H1 (cell line): Measurements from ENCODE around the gene SCN2B. TPM values are rescaled to one million over a fixed set of nuclear protein-coding genes. Genes with fewer than 3 reads are reported as not detected.

Experiments
- CTCF ChIA-PET: fragments of 300-600 bp; sonication (Branson Sonifier 250); formaldehyde crosslinking; loops from one replicate; lab custom pipeline; 2021; ENCODE audit not compliant: partially characterized antibody; lab: Charles Lee
- POLR2A ChIA-PET: fragments of 300-600 bp; sonication (Branson Sonifier 250); formaldehyde crosslinking; loops from one replicate; lab custom pipeline; 2021; ENCODE audit warnings: inconsistent platforms; ENCODE audit not compliant: partially characterized antibody; lab: Charles Lee
- DNase-seq, 2 experiments: peaks; one replicate each; pipeline versions ENCODE4 v3.0.0 to v3.0.0-alpha.2; 2010 to 2022; ENCODE audit warnings: low spot score in 2 of 2, low read depth in 1 of 2, mixed read lengths in 1 of 2
- FAIRE-seq: peaks from 2 replicates; lab custom pipeline; 2011; peaks lifted over from hg19 to GRCh38; lab: Jason Lieb, UNC
- H2AFZ ChIP-seq: 2 replicates; pipeline ENCODE4 v1.8.1; 2012; ENCODE audit warnings: low read length, inconsistent platforms
- H2AK5ac ChIP-seq: 2 replicates; pipeline ENCODE4 v1.6.1; 2013; ENCODE audit warnings: low read depth, low read length
- H2BK120ac ChIP-seq: replicated peaks from 2 replicates; pipeline ENCODE3; 2013; ENCODE audit warnings: low read depth, low read length, inconsistent platforms
- H2BK12ac ChIP-seq: 2 replicates; pipeline ENCODE4 v1.6.1; 2013; ENCODE audit warnings: low read depth, low read length
- H2BK15ac ChIP-seq: 2 replicates; pipeline ENCODE4 v1.6.1; 2013; ENCODE audit warnings: low read length
- H2BK20ac ChIP-seq: 2 replicates; pipeline ENCODE4 v1.6.1; 2013; ENCODE audit warnings: low read length
- H2BK5ac ChIP-seq: 2 replicates; pipeline ENCODE4 v1.6.1; 2013; ENCODE audit warnings: low read depth, low read length
- H3K14ac ChIP-seq: 2 replicates; pipeline ENCODE4 v1.6.1; 2013; ENCODE audit warnings: inconsistent platforms; ENCODE audit not compliant: insufficient read length
- H3K18ac ChIP-seq: 2 replicates; pipeline ENCODE4 v1.6.1; 2013; ENCODE audit warnings: low read length; ENCODE audit errors: extremely low read depth
- H3K23ac ChIP-seq: 2 replicates; pipeline ENCODE4 v1.6.1; 2013; ENCODE audit warnings: inconsistent platforms; ENCODE audit not compliant: insufficient read length
- H3K23me2 ChIP-seq: 2 replicates; pipeline ENCODE4 v1.6.1; 2013; ENCODE audit warnings: low read depth, low read length
- H3K27ac ChIP-seq: 2 replicates; pipeline ENCODE4 v1.6.1; 2011; ENCODE audit warnings: low read depth, low read length, inconsistent platforms
- H3K27me3 ChIP-seq, 4 experiments: replicated peaks in 1 of 4; 1 replicate in 1 of 4; 2 replicates in 3 of 4; pipeline versions ENCODE4 v1.6.1 to v1.8.1; 2011 to 2013; ENCODE audit warnings: low read length in 3 of 4, mild to moderate bottlenecking in 3 of 4, inconsistent platforms in 2 of 4, mixed read lengths in 2 of 4, moderate library complexity in 1 of 4; ENCODE audit not compliant: control insufficient read depth in 3 of 4, insufficient read depth in 3 of 4; ENCODE audit errors: extremely low read depth in 1 of 4
- H3K36me3 ChIP-seq, 4 experiments: 2 replicates each; pipeline versions ENCODE4 v1.6.1 to v1.8.1; 2011 to 2013; ENCODE audit warnings: mild to moderate bottlenecking in 4 of 4, low read length in 3 of 4, moderate library complexity in 2 of 4, control low read depth in 1 of 4, inconsistent platforms in 1 of 4; ENCODE audit not compliant: insufficient read depth in 4 of 4, control insufficient read depth in 2 of 4
- H3K4ac ChIP-seq: replicated peaks from 2 replicates; pipeline ENCODE3; 2013; ENCODE audit warnings: low read length, low read depth, mixed read lengths, inconsistent platforms; ENCODE audit not compliant: insufficient read length
- H3K4me1 ChIP-seq, 4 experiments: replicated peaks in 1 of 4; 1 replicate in 1 of 4; 2 replicates in 3 of 4; pipeline versions ENCODE4 v1.6.1 to v1.8.1; 2011 to 2013; ENCODE audit warnings: low read length in 3 of 4, inconsistent platforms in 2 of 4, mixed read lengths in 1 of 4; ENCODE audit not compliant: insufficient read depth in 4 of 4, control insufficient read depth in 3 of 4
- H3K4me2 ChIP-seq, 2 experiments: 2 replicates each; pipeline versions ENCODE4 v1.6.1 to v1.8.1; 2011 to 2013; ENCODE audit warnings: low read depth in 2 of 2, low read length in 2 of 2, control low read depth in 1 of 2, inconsistent platforms in 1 of 2, mild to moderate bottlenecking in 1 of 2; ENCODE audit not compliant: insufficient read depth in 1 of 2
- H3K4me3 ChIP-seq, 4 experiments: fragments of 200-600, 300-600 bp in 1 of 4; sonication (generic), shearing (Covaris generic), sonication (Bioruptor Twin) in 1 of 4; 2 replicates each; pipeline versions ENCODE4 v1.5.1 to v1.8.1; 2011 to 2016; ENCODE audit warnings: low read length in 4 of 4, low read depth in 3 of 4, control low read depth in 2 of 4, inconsistent platforms in 2 of 4, mild to moderate bottlenecking in 2 of 4, mixed read lengths in 1 of 4, moderate library complexity in 1 of 4; ENCODE audit not compliant: insufficient read depth in 2 of 4; ENCODE audit errors: extremely low read depth in 1 of 4
- H3K56ac ChIP-seq: replicated peaks from 2 replicates; pipeline ENCODE3; 2013; ENCODE audit warnings: low read depth, mild to moderate bottlenecking, mixed read lengths, low read length, inconsistent platforms; ENCODE audit not compliant: insufficient read length
- H3K79me1 ChIP-seq: 2 replicates; pipeline ENCODE4 v1.6.1; 2013; ENCODE audit warnings: low read depth, low read length, control low read depth
- H3K79me2 ChIP-seq, 2 experiments: 2 replicates each; pipeline versions ENCODE4 v1.6.1 to v1.8.1; 2012 to 2013; ENCODE audit warnings: low read length in 2 of 2, mild to moderate bottlenecking in 2 of 2, inconsistent platforms in 1 of 2; ENCODE audit not compliant: insufficient read depth in 2 of 2, control insufficient read depth in 1 of 2
- H3K9ac ChIP-seq, 4 experiments: replicated peaks in 1 of 4; 1 replicate in 1 of 4; 2 replicates in 3 of 4; pipeline versions ENCODE4 v1.6.1 to v1.8.1; 2011 to 2013; ENCODE audit warnings: low read depth in 3 of 4, low read length in 3 of 4, control low read depth in 2 of 4, mild to moderate bottlenecking in 2 of 4, moderate library complexity in 2 of 4, inconsistent platforms in 1 of 4; ENCODE audit errors: extremely low read depth in 1 of 4
- H3K9me3 ChIP-seq, 2 experiments: 2 replicates each; pipeline versions ENCODE4 v1.6.1 to v1.8.1; 2012 to 2013; ENCODE audit warnings: mild to moderate bottlenecking in 2 of 2, moderate library complexity in 2 of 2, control low read depth in 1 of 2, inconsistent platforms in 1 of 2, low read depth in 1 of 2, low read length in 1 of 2, mixed read lengths in 1 of 2; ENCODE audit not compliant: insufficient read depth in 2 of 2
- H4K20me1 ChIP-seq, 2 experiments: replicated peaks in 1 of 2; 2 replicates each; pipeline versions ENCODE3 to v1.8.1; 2011 to 2013; ENCODE audit warnings: inconsistent platforms in 2 of 2, low read length in 2 of 2, mild to moderate bottlenecking in 1 of 2; ENCODE audit not compliant: insufficient read depth in 2 of 2, control insufficient read depth in 1 of 2
- H4K5ac ChIP-seq: 2 replicates; pipeline ENCODE4 v1.6.1; 2013; ENCODE audit warnings: low read length, low read depth, mixed read lengths, inconsistent platforms; ENCODE audit not compliant: insufficient read length
- H4K8ac ChIP-seq: 2 replicates; pipeline ENCODE4 v1.8.0; 2013; ENCODE audit warnings: mild to moderate bottlenecking, moderate library complexity, low read length, inconsistent platforms; ENCODE audit not compliant: insufficient read depth; ENCODE audit errors: extremely low read depth
- H4K91ac ChIP-seq: replicated peaks from 2 replicates; pipeline ENCODE3; 2013; ENCODE audit warnings: low read length, mixed read lengths, inconsistent platforms; ENCODE audit not compliant: insufficient read length
- BRCA1 ChIP-seq: IDR thresholded peaks from 2 replicates; pipeline ENCODE4 v1.6.1; 2012; ENCODE audit warnings: low read depth, low read length, improper control_type of control experiment
- CBX5 ChIP-seq: fragments of 300-800, 300-1000 bp; sonication (generic); IDR thresholded peaks from 2 replicates; pipeline ENCODE4 v1.7.1; 2016; ENCODE audit warnings: antibody characterized with exemption, low read length, low read depth
- E2F6 ChIP-seq: IDR thresholded peaks from 2 replicates; pipeline ENCODE4 v1.6.1; 2012; ENCODE audit warnings: inconsistent platforms
- GTF2F1 ChIP-seq: IDR thresholded peaks from 2 replicates; pipeline ENCODE4 v1.6.1; 2012; ENCODE audit warnings: low read depth, low read length, improper control_type of control experiment, borderline replicate concordance
- JUN ChIP-seq: IDR thresholded peaks from 2 replicates; pipeline ENCODE4 v1.6.1; 2011; ENCODE audit warnings: low read depth, mild to moderate bottlenecking, improper control_type of control experiment, low read length
- JUND ChIP-seq: IDR thresholded peaks from 2 replicates; pipeline ENCODE4 v1.6.1; 2011; ENCODE audit warnings: mild to moderate bottlenecking, improper control_type of control experiment, low read length
- POLR2A ChIP-seq, 2 experiments: IDR thresholded peaks; 1 replicate in 1 of 2; 2 replicates in 1 of 2; pipeline ENCODE4 v1.6.1; 2011; ENCODE audit warnings: low read depth in 2 of 2, low read length in 2 of 2, mild to moderate bottlenecking in 2 of 2; ENCODE audit errors: control extremely low read depth in 1 of 2
- RAD21 ChIP-seq, 2 experiments: IDR thresholded peaks in 1 of 2; conservative IDR thresholded peaks in 1 of 2; 2 replicates each; pipeline ENCODE4 v1.6.1; 2011; ENCODE audit warnings: low read depth in 2 of 2, low read length in 2 of 2, improper control_type of control experiment in 1 of 2, inconsistent platforms in 1 of 2, mild to moderate bottlenecking in 1 of 2, moderate library complexity in 1 of 2
- SP2 ChIP-seq: IDR thresholded peaks from 2 replicates; pipeline ENCODE4 v1.6.1; 2012; ENCODE audit warnings: mild to moderate bottlenecking, low read length, inconsistent platforms
- WGBS, 2 experiments: shearing (Covaris generic) in 1 of 2; methylation state at CpG; one replicate each; pipeline versions ENCODE4 v1.1.6 to v1.1.7; 2013 to 2015; ENCODE audit warnings: low lambda C conversion rate in 2 of 2, mixed read lengths in 2 of 2, inconsistent platforms in 1 of 2, low coverage in 1 of 2, missing lambda C conversion rate in 1 of 2; ENCODE audit not compliant: insufficient replicate concordance in 2 of 2, insufficient coverage in 1 of 2, insufficient read length in 1 of 2; ENCODE audit errors: extremely low coverage in 1 of 2, missing lambda C conversion rate in 1 of 2; 5-methylcytosine and 5-hydroxymethylcytosine counted together
- polyA plus RNA-seq, 7 experiments: library from polyadenylated mRNA; depleted of rRNA in 3 of 7; stranded (reverse) in 5 of 7; unstranded in 2 of 7; fragments of >200 nt in 5 of 7; fragments of 200-250 nt in 2 of 7; gene quantifications; 1 replicate in 5 of 7; 2 replicates in 1 of 7; 4 replicates in 1 of 7; pipeline versions ENCODE4 v1.2.1 to v1.2.3, GENCODE V29; 2011 to 2013; ENCODE audit warnings: missing spikeins in 2 of 7, mixed read lengths in 2 of 7
- total RNA-seq: library from RNA; stranded (reverse); fragmentation: NEBNext Ultra II Directional; extraction: Animal tissue kit (Norgen Biotek cat#: 25700); gene quantifications from 2 replicates; pipeline ENCODE4 v1.2.1, GENCODE V29; 2021
- TF ChIP-seq, protein P1 (sequence below): IDR thresholded peaks from 2 replicates; pipeline ENCODE4 v1.6.1; 2011; ENCODE audit warnings: low read length, improper control_type of control experiment

Gene SCN2B
- total and polyA plus RNA-seq, 2 of the 8 experiments (the other 6 are each of a cell fraction or from before 2014, with no cell fraction given): 0.14 to 0.24 TPM

GRCh38 chr11:118174006-118174567 is 2.4 kb downstream of the SCN2B start:
- Histone ChIP-seq H4K91ac (no peak overlapping the region), H4K20me1 (no peaks in the 10 kb centered on the region), H2AFZ (no peak overlapping the region), H3K23ac (no peak overlapping the region), H2BK120ac (no peak overlapping the region), H2BK12ac (0 out of 2 replicates have a peak overlapping the region, but pooled peaks have one; percentile 86), H3K14ac (no peak overlapping the region), H3K36me3 (no peaks in the 10 kb centered on the region), H4K5ac (no peak overlapping the region), H2BK5ac (no peak overlapping the region), H2BK15ac (peak overlapping the region; percentile 88; the same call in 1 of the 2 replicates), H3K4me3 (no peak overlapping the region), H3K27me3 (peaks cover 6 to 66% (median 59%) of the 10 kb centered on the region in 4 experiments), H3K27ac (no peak overlapping the region), H2BK20ac (no peak overlapping the region), H3K4ac (no peak overlapping the region), H3K4me2 (no peak overlapping the region; a peak in 1 of 4 replicates), H3K18ac (no peak overlapping the region), H3K79me2 (no peaks in the 10 kb centered on the region), H3K9ac (no peak overlapping the region), H3K9me3 (no peaks in the 10 kb centered on the region), H3K56ac (no peak overlapping the region), H3K4me1 (peaks cover 0 to 27% (median 15%) of the 10 kb centered on the region in 4 experiments), H3K23me2 (peaks cover 10% of the 10 kb centered on the region), H3K79me1 (no peaks in the 10 kb centered on the region), H2AK5ac (0 out of 2 replicates have a peak overlapping the region, but pooled peaks have one; percentile 17), H4K8ac (no peak overlapping the region)
- ChIA-PET CTCF (interaction anchor here (0.8 to 8.7 kb wide), 12 partner anchors 8 to 241 kb away, joined by 3 to 245 read pairs (median 4); partner anchors contain the start of gene SCN4B), POLR2A (interaction anchor here (1.1 to 1.3 kb wide), 2 partner anchors 11 to 18 kb away, joined by 3 to 6 read pairs; no protein-coding TSS in a partner anchor)
- 84% methylated on average over 7 of the region's 9 CpGs; no CpG with 5 or more reads in 1 of the 2 experiments for WGBS, 2 experiments
- no peak for FAIRE-seq
- no peak for DNase-seq
- TF ChIP-seq, protein P1, sequence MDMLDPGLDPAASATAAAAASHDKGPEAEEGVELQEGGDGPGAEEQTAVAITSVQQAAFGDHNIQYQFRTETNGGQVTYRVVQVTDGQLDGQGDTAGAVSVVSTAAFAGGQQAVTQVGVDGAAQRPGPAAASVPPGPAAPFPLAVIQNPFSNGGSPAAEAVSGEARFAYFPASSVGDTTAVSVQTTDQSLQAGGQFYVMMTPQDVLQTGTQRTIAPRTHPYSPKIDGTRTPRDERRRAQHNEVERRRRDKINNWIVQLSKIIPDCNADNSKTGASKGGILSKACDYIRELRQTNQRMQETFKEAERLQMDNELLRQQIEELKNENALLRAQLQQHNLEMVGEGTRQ: no peak
- TF ChIP-seq RAD21 (IDR thresholded peaks at IDR 0.05 in 1 of 2, conservative IDR thresholded peaks at IDR 0.05 in 1 of 2; ENCODE audit: low read depth in 2 of 2, low read length in 2 of 2) (no peak), GTF2F1 (no peak), POLR2A (IDR thresholded peaks at IDR 0.05; ENCODE audit: control extremely low read depth in 1 of 2, low read depth in 2 of 2, low read length in 2 of 2) (no peak), SP2 (no peak), JUN (no peak), CBX5 (no peak), BRCA1 (no peak), E2F6 (no peak), JUND (no peak)
